NCI-H2107 (cell line): Measurements from ENCODE around the gene CLDN24.

Experiments
- DNase-seq: peaks from one replicate; lab custom pipeline; 2025; lab: John Stamatoyannopoulos, UW

CLDN24 gene

GRCh38 chr4:183284258-183284785 lies 37.9 kb downstream of the CLDN24 start:
- no peak for DNase-seq

DNA sequence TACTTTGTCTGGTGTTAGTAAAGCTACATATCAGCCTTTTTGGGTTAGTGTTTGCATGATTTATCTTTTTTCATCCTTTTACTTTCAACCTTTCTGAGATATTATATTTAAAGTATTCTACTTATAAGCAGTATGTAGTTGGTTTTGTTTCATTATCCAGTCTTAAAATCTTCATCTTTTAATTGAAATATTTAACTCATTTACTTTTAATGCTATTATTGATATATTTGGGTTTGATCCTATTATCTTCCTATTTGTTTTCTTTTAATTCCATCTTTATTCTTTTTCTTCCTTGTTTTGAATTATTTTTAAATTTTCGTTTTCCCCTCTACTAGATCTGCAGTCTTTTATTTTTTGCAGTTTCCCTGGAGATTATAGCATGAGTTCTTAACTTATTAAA lies 46.1 kb downstream of the CLDN24 start:
- DNase-seq, result no peak

GRCh38 chr4:183272384-183272783 lies 49.8 kb downstream of the CLDN24 start:
- no peak for DNase-seq
